Measurements from ENCODE around the gene ACCSL. TPM values are rescaled to one million over a fixed set of nuclear protein-coding genes. Genes with fewer than 3 reads are reported as not detected.

Gene ACCSL
- total RNA-seq, 2 experiments from 2014 or later = not detected

GRCh38 chr11:44085330-44085729, 37.5 kb downstream of the ACCSL start:
- POLR2A ChIA-PET = no interaction called here
- no peak for ATAC-seq
- intact Hi-C loops (cut with DNase I, micrococcal nuclease) = no loop called here
- no peaks in the 10 kb centered on the region for H3K27me3 Mint-ChIP-seq
- no peak overlapping the region for H3K4me3 Mint-ChIP-seq
- peaks cover 5% of the 10 kb centered on the region for H3K9me3 Mint-ChIP-seq (ENCODE audit: low read depth)
- no peak for DNase-seq
- H3K36me3 Mint-ChIP-seq (ENCODE audit: low read depth) = peaks cover 11% of the 10 kb centered on the region
- no peak overlapping the region for H3K27ac Mint-ChIP-seq
- no peaks in the 10 kb centered on the region for H3K4me1 Mint-ChIP-seq
- CTCF ChIA-PET = interaction anchor here (0.6 to 3.7 kb wide), 5 partner anchors 10 to 788 kb away, joined by 3 to 22 read pairs (median 4); partner anchors contain the start of gene EXT2

GRCh38 chr11:44088377-44088776, 40.6 kb downstream of the ACCSL start:
- no peak overlapping the region for H3K4me3 Mint-ChIP-seq
- H3K36me3 Mint-ChIP-seq (ENCODE audit: low read depth) = peaks cover 11% of the 10 kb centered on the region
- no peaks in the 10 kb centered on the region for H3K27me3 Mint-ChIP-seq
- POLR2A ChIA-PET = no interaction called here
- H3K27ac Mint-ChIP-seq = no peak overlapping the region
- CTCF ChIA-PET = interaction anchor here (0.7 kb wide), 1 partner anchor 51 kb away, joined by 4 read pairs; no protein-coding TSS in a partner anchor
- intact Hi-C loops (cut with DNase I, micrococcal nuclease) = no loop called here
- H3K9me3 Mint-ChIP-seq (ENCODE audit: low read depth) = peaks cover 5% of the 10 kb centered on the region
- peak; percentile 39 for ATAC-seq
- no peaks in the 10 kb centered on the region for H3K4me1 Mint-ChIP-seq
- DNase-seq = no peak

- ATAC-seq (no peak), DNase-seq (no peak)
- intact Hi-C loops (cut with DNase I, micrococcal nuclease) = no loop called here
- Mint-ChIP-seq H3K27ac (no peak overlapping the region), H3K4me3 (no peak overlapping the region), H3K4me1 (no peaks in the 10 kb centered on the region), H3K36me3 (ENCODE audit: low read depth) (peaks cover 9% of the 10 kb centered on the region), H3K27me3 (no peaks in the 10 kb centered on the region), H3K9me3 (ENCODE audit: low read depth) (peaks cover 5% of the 10 kb centered on the region)
- CTCF ChIA-PET = interaction anchor here (0.7 to 7.2 kb wide), 2 partner anchors 18 to 113 kb away, joined by 3 to 74 read pairs; no protein-coding TSS in a partner anchor
- POLR2A ChIA-PET = no interaction called here
Measured at GRCh38 chr11:44088871-44089270, 41.1 kb downstream of the ACCSL start.

- Mint-ChIP-seq H3K36me3 (ENCODE audit: low read depth) (peaks cover 2% of the 10 kb centered on the region), H3K4me1 (peaks cover 12% of the 10 kb centered on the region), H3K27ac (no peak overlapping the region), H3K9me3 (ENCODE audit: low read depth) (peaks cover 2% of the 10 kb centered on the region), H3K4me3 (no peak overlapping the region), H3K27me3 (no peaks in the 10 kb centered on the region)
- no peak for DNase-seq
- intact Hi-C loops (cut with DNase I, micrococcal nuclease) = loop anchor here in 1 of 2 experiments (10.0 kb wide), 1 partner anchor 134 kb away; no protein-coding TSS in a partner anchor
- ATAC-seq = no peak
- POLR2A ChIA-PET = interaction anchor here (0.6 kb wide), 1 partner anchor 26 kb away, joined by 5 read pairs; no protein-coding TSS in a partner anchor
- CTCF ChIA-PET = interaction anchor here (0.8 to 7.2 kb wide), 4 partner anchors 14 to 201 kb away, joined by 3 to 96 read pairs (median 39); no protein-coding TSS in a partner anchor
Measured at GRCh38 chr11:44090539-44090938, 42.8 kb downstream of the ACCSL start.

- Mint-ChIP-seq H3K4me1 (peaks cover 25% of the 10 kb centered on the region), H3K36me3 (ENCODE audit: low read depth) (no peaks in the 10 kb centered on the region), H3K9me3 (ENCODE audit: low read depth) (no peaks in the 10 kb centered on the region), H3K27me3 (no peaks in the 10 kb centered on the region), H3K27ac (no peak overlapping the region), H3K4me3 (peak overlapping the region; percentile 50)
- intact Hi-C loops (cut with DNase I, micrococcal nuclease) = loop anchor here (1.0 to 10.0 kb wide), 4 partner anchors 28 to 444 kb away; partner anchors contain the start of gene ACCS (in 2 of the 2)
- CTCF ChIA-PET = interaction anchor here (0.6 to 7.2 kb wide), 24 partner anchors 9 to 433 kb away, joined by 3 to 96 read pairs (median 5); partner anchors contain the start of gene C11orf96
- no peak for ATAC-seq
- POLR2A ChIA-PET = no interaction called here
- DNase-seq = peak; percentile 89
Measured at GRCh38 chr11:44094260-44094868, 46.6 kb downstream of the ACCSL start.

GRCh38 chr11:44095506-44096359, 48.0 kb downstream of the ACCSL start, which contains the start of gene EXT2:
EXT2 (plus strand) TSS chr11:44095678; CDS start chr11:44107713, 12,035 bp downstream.
- Mint-ChIP-seq H3K27me3 (no peaks in the 10 kb centered on the region), H3K27ac (no peak within 1 kb of the TSS), H3K36me3 (ENCODE audit: low read depth) (no peaks in the 10 kb centered on the region), H3K4me3 (peak within 1 kb of the TSS; percentile 79), H3K4me1 (peaks cover 25% of the 10 kb centered on the region), H3K9me3 (ENCODE audit: low read depth) (no peaks in the 10 kb centered on the region)
- ATAC-seq (peak; percentile 97), DNase-seq (peak; percentile 92)
- intact Hi-C loops (cut with DNase I, micrococcal nuclease) = loop anchor here (1.0 to 10.0 kb wide), 3 partner anchors 29 to 443 kb away; partner anchors contain the start of gene ACCS (in 1 of the 2)
- ChIA-PET CTCF (interaction anchor here (0.6 to 7.2 kb wide), 17 partner anchors 9 to 1175 kb away, joined by 3 to 96 read pairs (median 4); no protein-coding TSS in a partner anchor), POLR2A (interaction anchor here (1.2 kb wide), 1 partner anchor 9 kb away, joined by 5 read pairs; no protein-coding TSS in a partner anchor)

- Mint-ChIP-seq H3K27ac (no peak overlapping the region), H3K4me3 (peak overlapping the region; percentile 79), H3K27me3 (no peaks in the 10 kb centered on the region), H3K36me3 (ENCODE audit: low read depth) (no peaks in the 10 kb centered on the region), H3K4me1 (peaks cover 25% of the 10 kb centered on the region), H3K9me3 (ENCODE audit: low read depth) (no peaks in the 10 kb centered on the region)
- intact Hi-C loops (cut with DNase I, micrococcal nuclease) = loop anchor here in 1 of 2 experiments (10.0 kb wide), 1 partner anchor 128 kb away; no protein-coding TSS in a partner anchor
- no peak for DNase-seq
- no peak for ATAC-seq
- ChIA-PET CTCF (interaction anchor here (0.7 to 1.1 kb wide), 3 partner anchors 10 to 30 kb away, joined by 3 to 4 read pairs (median 3); partner anchors contain the start of gene ACCS), POLR2A (no interaction called here)
Measured at GRCh38 chr11:44096360-44097185, 48.8 kb downstream of the ACCSL start.

- CTCF ChIA-PET = interaction anchor here (1.1 kb wide), 1 partner anchor 12 kb away, joined by 4 read pairs; no protein-coding TSS in a partner anchor
- intact Hi-C loops (cut with DNase I, micrococcal nuclease) = loop anchor here in 1 of 2 experiments (10.0 kb wide), 1 partner anchor 127 kb away; no protein-coding TSS in a partner anchor
- DNase-seq (no peak), ATAC-seq (no peak)
- Mint-ChIP-seq H3K9me3 (ENCODE audit: low read depth) (no peaks in the 10 kb centered on the region), H3K27ac (no peak overlapping the region), H3K4me3 (no peak overlapping the region), H3K4me1 (peaks cover 31% of the 10 kb centered on the region), H3K36me3 (ENCODE audit: low read depth) (no peaks in the 10 kb centered on the region), H3K27me3 (no peaks in the 10 kb centered on the region)
- POLR2A ChIA-PET = no interaction called here
Measured at GRCh38 chr11:44097821-44098220, 50.0 kb downstream of the ACCSL start.

- ChIA-PET POLR2A (no interaction called here), CTCF (interaction anchor here (0.6 to 0.7 kb wide), 2 partner anchors 46 to 262 kb away, joined by 3 read pairs; no protein-coding TSS in a partner anchor)
- ATAC-seq = no peak
- H3K9me3 Mint-ChIP-seq (ENCODE audit: low read depth) = no peaks in the 10 kb centered on the region
- DNase-seq = no peak
- H3K4me1 Mint-ChIP-seq = peaks cover 29% of the 10 kb centered on the region
- H3K27me3 Mint-ChIP-seq = no peaks in the 10 kb centered on the region
- intact Hi-C loops (cut with DNase I, micrococcal nuclease) = no loop called here
- H3K4me3 Mint-ChIP-seq = no peak overlapping the region
- peaks cover 4% of the 10 kb centered on the region for H3K36me3 Mint-ChIP-seq (ENCODE audit: low read depth)
- no peak overlapping the region for H3K27ac Mint-ChIP-seq
Measured at GRCh38 chr11:44101098-44101497, 53.3 kb downstream of the ACCSL start.

- ChIA-PET POLR2A (interaction anchor here (0.8 kb wide), 1 partner anchor 9 kb away, joined by 5 read pairs; the partner anchor contains the start of gene EXT2), CTCF (interaction anchor here (0.7 to 5.5 kb wide), 12 partner anchors 11 to 419 kb away, joined by 3 to 96 read pairs (median 4); partner anchors contain the start of gene EXT2)
- DNase-seq (no peak), ATAC-seq (peak; percentile 82)
- no peaks in the 10 kb centered on the region for H3K9me3 Mint-ChIP-seq (ENCODE audit: low read depth)
- peaks cover 16% of the 10 kb centered on the region for H3K4me1 Mint-ChIP-seq
- H3K36me3 Mint-ChIP-seq (ENCODE audit: low read depth) = peaks cover 6% of the 10 kb centered on the region
- intact Hi-C loops (cut with DNase I, micrococcal nuclease) = no loop called here
- H3K27me3 Mint-ChIP-seq = no peaks in the 10 kb centered on the region
- no peak overlapping the region for H3K4me3 Mint-ChIP-seq
- H3K27ac Mint-ChIP-seq = peak overlapping the region; percentile 58
Measured at GRCh38 chr11:44104481-44105294, 56.9 kb downstream of the ACCSL start.

Measured in activated CD4-positive, alpha-beta T cell treated with anti-CD3 and anti-CD28 coated beads for 36 hours (primary cell).